NB4 (cell line): Measurements from ENCODE around the gene LMBRD2.

Experiments used
- DNase-seq: peaks from one replicate; pipeline ENCODE4 v3.0.0; 2010; ENCODE audit warnings: low read depth
- H3K4me3 ChIP-seq: one replicate; pipeline ENCODE4 v1.5.1; 2011; ENCODE audit warnings: mild to moderate bottlenecking, low read depth, low read length, moderate library complexity
- CTCF ChIP-seq: IDR thresholded peaks from one replicate; pipeline ENCODE4 v1.5.1; 2012; ENCODE audit warnings: low read depth, low read length
- MAX ChIP-seq: IDR thresholded peaks from 2 replicates; pipeline ENCODE4 v1.6.1; 2011; ENCODE audit warnings: low read depth, low read length
- MYC ChIP-seq: IDR thresholded peaks from 2 replicates; pipeline ENCODE4 v1.6.1; 2011; ENCODE audit warnings: low read depth, low read length
- POLR2A ChIP-seq: IDR thresholded peaks from 2 replicates; pipeline ENCODE4 v1.6.1; 2011; ENCODE audit warnings: mild to moderate bottlenecking; ENCODE audit not compliant: insufficient read length; ENCODE audit errors: extremely low read depth

LMBRD2 gene

DNA sequence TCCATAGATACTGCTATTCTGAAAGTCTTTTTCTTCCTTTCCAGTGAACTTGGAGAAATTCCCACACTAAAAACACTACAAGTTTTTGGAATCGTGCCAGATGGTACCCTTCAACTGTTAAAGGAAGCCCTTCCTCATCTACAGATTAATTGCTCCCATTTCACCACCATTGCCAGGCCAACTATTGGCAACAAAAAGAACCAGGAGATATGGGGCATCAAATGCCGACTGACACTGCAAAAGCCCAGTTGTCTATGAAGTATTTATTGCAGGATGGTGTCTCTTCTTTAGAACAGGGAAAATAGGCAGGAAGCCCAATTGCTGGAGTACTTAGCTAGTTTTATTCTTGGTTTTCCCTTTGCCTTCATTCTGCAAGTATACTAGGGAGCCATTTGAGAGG is 30.1 kb upstream of the LMBRD2 start:
- DNase-seq = no peak
- TF ChIP-seq MYC (no peak), POLR2A (no peak), CTCF (no peak)
- H3K4me3 ChIP-seq = no peak overlapping the region

- H3K4me3 ChIP-seq = no peak overlapping the region
- DNase-seq = no peak
- TF ChIP-seq MYC (no peak), MAX (no peak)
Observed at GRCh38 chr5:36180556-36181350, 29.1 kb upstream of the LMBRD2 start.

DNA sequence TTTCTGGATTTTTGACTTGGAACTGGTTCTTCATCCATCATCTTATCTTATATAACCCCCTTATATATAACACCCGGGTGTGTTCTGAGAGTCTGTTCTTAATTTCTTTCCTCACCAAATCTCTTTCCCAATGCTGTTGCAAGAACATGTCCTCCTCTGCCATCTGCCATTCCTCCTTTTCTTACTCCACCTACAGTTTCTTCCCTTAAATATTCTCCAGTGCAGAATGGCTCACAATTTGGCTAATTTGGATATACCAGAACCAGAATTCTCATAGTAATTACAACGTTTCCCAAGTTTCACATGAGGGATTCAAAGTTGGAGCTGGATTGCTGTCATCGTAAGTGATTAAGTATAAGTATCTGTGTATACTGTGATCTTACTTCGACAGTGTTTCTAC is 28.3 kb upstream of the LMBRD2 start:
- TF ChIP-seq CTCF (no peak), POLR2A (no peak), MAX (no peak), MYC (no peak)

GRCh38 chr5:36178524-36178890 is 26.8 kb upstream of the LMBRD2 start:
- no peak for TF ChIP-seq MYC
- TF ChIP-seq MAX = no peak
- no peak for TF ChIP-seq CTCF
- no peak for TF ChIP-seq POLR2A
- no peak for DNase-seq
- no peak overlapping the region for H3K4me3 ChIP-seq

More for the DNA sequence above, 28.3 kb upstream of the LMBRD2 start:
- no peak for DNase-seq
- H3K4me3 ChIP-seq = no peak overlapping the region

DNA sequence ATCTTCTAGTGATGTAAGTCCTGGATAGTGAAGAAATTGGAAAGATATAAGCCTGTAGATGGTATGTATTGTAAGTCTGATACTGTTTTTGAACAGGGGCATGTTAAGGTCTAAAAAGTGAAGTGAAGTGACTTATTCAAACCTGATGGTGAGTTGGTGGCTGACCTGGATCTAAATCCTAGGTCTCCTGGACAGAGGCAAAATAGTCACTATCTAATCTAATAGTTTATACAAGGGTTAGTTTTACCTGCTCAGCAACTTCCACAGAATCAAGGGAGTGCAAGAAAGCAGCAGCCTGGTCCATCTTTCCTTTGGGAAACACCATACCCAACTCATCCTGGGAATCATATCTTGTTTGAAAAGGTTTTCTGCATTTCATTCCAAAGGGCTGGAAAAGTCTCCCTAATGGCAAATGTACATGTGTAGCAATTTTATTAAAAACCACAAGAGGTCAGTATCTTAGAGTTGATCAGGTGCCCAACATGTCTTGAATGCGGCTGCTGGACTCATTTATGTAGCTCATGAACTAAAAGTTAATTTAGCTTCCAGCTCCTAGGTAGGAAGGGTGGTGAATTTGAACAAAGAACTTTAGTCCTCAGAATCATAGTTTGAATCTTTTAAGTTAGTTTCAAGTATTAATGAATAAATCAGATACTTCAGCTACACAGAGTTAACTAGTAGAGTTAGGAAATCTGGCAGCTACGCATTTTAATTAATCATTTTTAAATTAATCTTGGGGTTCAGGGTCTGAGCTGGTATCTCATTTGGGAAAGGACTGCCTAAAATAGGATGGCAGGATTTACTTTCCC is 26.2 kb upstream of the LMBRD2 start:
- peak; percentile 42 for DNase-seq
- TF ChIP-seq CTCF (peak; percentile 23), MYC (no peak)
- H3K4me3 ChIP-seq = no peak overlapping the region

- TF ChIP-seq CTCF = no peak
- TF ChIP-seq MAX = no peak
- TF ChIP-seq MYC = no peak
- TF ChIP-seq POLR2A = no peak
- no peak overlapping the region for H3K4me3 ChIP-seq
- no peak for DNase-seq
Observed at GRCh38 chr5:36177154-36177553, 25.5 kb upstream of the LMBRD2 start.
